ENCODE data around the gene TBC1D8. TPM values are rescaled to one million over a fixed set of nuclear protein-coding genes. Genes with fewer than 3 reads are reported as not detected.
A peak's percentile ranks its signal among the peaks of the same experiment; 100 is the strongest.

Gene TBC1D8
- total RNA-seq, 2 donors from 2014 or later = 0.45 to 0.95 TPM

GRCh38 chr2:101135412-101136296, 15.5 kb downstream of the TBC1D8 start:
- Mint-ChIP-seq H3K27ac (no peak overlapping the region), H3K36me3 (ENCODE audit: low read depth) (no peaks in the 10 kb centered on the region), H3K9me3 (no peaks in the 10 kb centered on the region), H3K4me3 (no peak overlapping the region), H3K4me1 (no peaks in the 10 kb centered on the region), H3K27me3 (peaks cover 13% of the 10 kb centered on the region)
- ATAC-seq (replicated peaks) = no peak

- ATAC-seq (replicated peaks) = no peak
- Mint-ChIP-seq H3K4me1 (peaks cover 3% of the 10 kb centered on the region), H3K36me3 (ENCODE audit: low read depth) (no peaks in the 10 kb centered on the region), H3K4me3 (no peak overlapping the region), H3K27me3 (peaks cover 3% of the 10 kb centered on the region), H3K27ac (no peak overlapping the region), H3K9me3 (no peaks in the 10 kb centered on the region)
These were observed 17.6 kb downstream of the TBC1D8 start for GRCh38 chr2:101133492-101134100.

- no peak for ATAC-seq (replicated peaks)
- Mint-ChIP-seq H3K36me3 (ENCODE audit: low read depth) (no peaks in the 10 kb centered on the region), H3K27ac (no peak overlapping the region), H3K9me3 (no peaks in the 10 kb centered on the region), H3K4me1 (peaks cover 5% of the 10 kb centered on the region), H3K27me3 (peaks cover 4% of the 10 kb centered on the region), H3K4me3 (no peak overlapping the region)
These were observed 19.0 kb downstream of the TBC1D8 start for GRCh38 chr2:101132202-101132601.

- Mint-ChIP-seq H3K27ac (no peak overlapping the region), H3K27me3 (peaks cover 8% of the 10 kb centered on the region), H3K9me3 (no peaks in the 10 kb centered on the region), H3K36me3 (ENCODE audit: low read depth) (no peaks in the 10 kb centered on the region), H3K4me1 (peaks cover 9% of the 10 kb centered on the region), H3K4me3 (no peak overlapping the region)
- ATAC-seq (replicated peaks) = no peak
These were observed 21.1 kb downstream of the TBC1D8 start for GRCh38 chr2:101130081-101130480.

- no peak for ATAC-seq (replicated peaks)
These were observed 23.7 kb downstream of the TBC1D8 start for GRCh38 chr2:101127319-101128056.

GRCh38 chr2:101125808-101126207, 25.4 kb downstream of the TBC1D8 start:
- H3K36me3 Mint-ChIP-seq (ENCODE audit: low read depth) = no peaks in the 10 kb centered on the region
- ATAC-seq (replicated peaks) = no peak
- no peaks in the 10 kb centered on the region for H3K9me3 Mint-ChIP-seq
- no peak overlapping the region for H3K4me3 Mint-ChIP-seq
- peaks cover 11% of the 10 kb centered on the region for H3K27me3 Mint-ChIP-seq
- H3K4me1 Mint-ChIP-seq = peaks cover 9% of the 10 kb centered on the region
- H3K27ac Mint-ChIP-seq = no peak overlapping the region

More at GRCh38 chr2:101127319-101128056, 23.7 kb downstream of the TBC1D8 start:
- H3K4me3 Mint-ChIP-seq = no peak overlapping the region
- H3K4me1 Mint-ChIP-seq = peaks cover 9% of the 10 kb centered on the region
- no peak overlapping the region for H3K27ac Mint-ChIP-seq
- no peaks in the 10 kb centered on the region for H3K9me3 Mint-ChIP-seq
- peaks cover 11% of the 10 kb centered on the region for H3K27me3 Mint-ChIP-seq
- H3K36me3 Mint-ChIP-seq (ENCODE audit: low read depth) = no peaks in the 10 kb centered on the region

GRCh38 chr2:101125374-101125773, 25.8 kb downstream of the TBC1D8 start:
- ATAC-seq (replicated peaks) = no peak
- Mint-ChIP-seq H3K4me3 (no peak overlapping the region), H3K27ac (no peak overlapping the region), H3K36me3 (ENCODE audit: low read depth) (no peaks in the 10 kb centered on the region), H3K27me3 (peaks cover 11% of the 10 kb centered on the region), H3K4me1 (peaks cover 9% of the 10 kb centered on the region), H3K9me3 (no peaks in the 10 kb centered on the region)

GRCh38 chr2:101124643-101125366, 26.4 kb downstream of the TBC1D8 start:
- H3K4me1 Mint-ChIP-seq = peaks cover 9% of the 10 kb centered on the region
- no peak overlapping the region for H3K27ac Mint-ChIP-seq
- H3K27me3 Mint-ChIP-seq = peaks cover 15% of the 10 kb centered on the region
- H3K9me3 Mint-ChIP-seq = no peaks in the 10 kb centered on the region
- H3K36me3 Mint-ChIP-seq (ENCODE audit: low read depth) = no peaks in the 10 kb centered on the region
- ATAC-seq (replicated peaks) = no peak
- H3K4me3 Mint-ChIP-seq = no peak overlapping the region

GRCh38 chr2:101123795-101124471, 27.2 kb downstream of the TBC1D8 start:
- no peak for ATAC-seq (replicated peaks)
- Mint-ChIP-seq H3K4me1 (peaks cover 9% of the 10 kb centered on the region), H3K9me3 (no peaks in the 10 kb centered on the region), H3K27me3 (peaks cover 20% of the 10 kb centered on the region), H3K4me3 (no peak overlapping the region), H3K27ac (no peak overlapping the region), H3K36me3 (ENCODE audit: low read depth) (no peaks in the 10 kb centered on the region)

GRCh38 chr2:101121174-101121573, 30.0 kb downstream of the TBC1D8 start:
- Mint-ChIP-seq H3K4me3 (no peak overlapping the region), H3K9me3 (no peaks in the 10 kb centered on the region), H3K27me3 (peaks cover 17% of the 10 kb centered on the region), H3K36me3 (ENCODE audit: low read depth) (no peaks in the 10 kb centered on the region), H3K27ac (no peak overlapping the region), H3K4me1 (peaks cover 5% of the 10 kb centered on the region)
- ATAC-seq (replicated peaks) = no peak

- Mint-ChIP-seq H3K27me3 (peaks cover 12% of the 10 kb centered on the region), H3K36me3 (ENCODE audit: low read depth) (no peaks in the 10 kb centered on the region), H3K27ac (no peak overlapping the region), H3K4me1 (no peaks in the 10 kb centered on the region), H3K9me3 (no peaks in the 10 kb centered on the region), H3K4me3 (no peak overlapping the region)
- ATAC-seq (replicated peaks) = peak; percentile 63
These were observed 30.8 kb downstream of the TBC1D8 start for GRCh38 chr2:101120124-101120996.

- no peaks in the 10 kb centered on the region for H3K36me3 Mint-ChIP-seq (ENCODE audit: low read depth)
- H3K27me3 Mint-ChIP-seq = peaks cover 10% of the 10 kb centered on the region
- H3K27ac Mint-ChIP-seq = no peak overlapping the region
- no peak overlapping the region for H3K4me3 Mint-ChIP-seq
- ATAC-seq (replicated peaks) = no peak
- no peaks in the 10 kb centered on the region for H3K4me1 Mint-ChIP-seq
- no peaks in the 10 kb centered on the region for H3K9me3 Mint-ChIP-seq
These were observed 31.8 kb downstream of the TBC1D8 start for GRCh38 chr2:101119431-101119830.
